ENCODE data around the gene SMIM36.
"Not testable (repeated sequence)": the region's sequence is repeated elsewhere in the genome, so short reads cannot be mapped to it uniquely, and the experiment has no call there.

SMIM36 gene

GRCh38 chr17:55414983-55415382 lies 96.3 kb downstream of the SMIM36 start:
- DNase-seq (ENCODE audit: low read depth in 2 of 2) = no peak

- DNase-seq (ENCODE audit: low read depth in 2 of 2) = no peak
Observed at GRCh38 chr17:55413825-55414489, 97.3 kb downstream of the SMIM36 start.

GRCh38 chr17:55411463-55411855 lies 99.8 kb downstream of the SMIM36 start:
- no peak for DNase-seq (ENCODE audit: low read depth in 2 of 2)

- DNase-seq (ENCODE audit: low read depth in 2 of 2) = no peak
Observed at GRCh38 chr17:55410722-55411462, 100.4 kb downstream of the SMIM36 start.

- no peak for DNase-seq (ENCODE audit: low read depth in 2 of 2)
Observed at GRCh38 chr17:55409030-55409800, 102.0 kb downstream of the SMIM36 start.

- DNase-seq (ENCODE audit: low read depth in 2 of 2) = no peak
Observed at GRCh38 chr17:55407641-55408566, 103.3 kb downstream of the SMIM36 start.

- no peak for DNase-seq (ENCODE audit: low read depth in 2 of 2)
Observed at GRCh38 chr17:55405600-55405999, 105.7 kb downstream of the SMIM36 start.

GRCh38 chr17:55404197-55404596 lies 107.1 kb downstream of the SMIM36 start:
- not testable (repeated sequence) for DNase-seq (ENCODE audit: low read depth in 2 of 2)

- no peak for DNase-seq (ENCODE audit: low read depth in 2 of 2)
Observed at GRCh38 chr17:55402374-55402773, 108.9 kb downstream of the SMIM36 start.
